ENCODE results near the gene TNFRSF1A.

The TNFRSF1A gene

GRCh38 chr12:6383572-6384498 is 42.0 kb upstream of the TNFRSF1A start, which contains the start of gene LTBR:
LTBR (plus strand) TSS chr12:6384162; CDS start chr12:6384359, 197 bp downstream.
- no peak for DNase-seq (ENCODE audit: low spot score)
- Histone ChIP-seq H3K4me2 (ENCODE audit: insufficient read depth, low read length, poor library complexity, severe bottlenecking) (no peak within 1 kb of the TSS), H4K8ac (ENCODE audit: low read depth, low read length) (peak within 1 kb of the TSS; percentile 92), H2BK15ac (ENCODE audit: low read length) (peak within 1 kb of the TSS; percentile 77), H3K23ac (ENCODE audit: low read depth, low read length, poor library complexity) (peak within 1 kb of the TSS; percentile 85), H2BK5ac (ENCODE audit: low read length) (peak within 1 kb of the TSS; percentile 36), H2AK5ac (ENCODE audit: low read depth, low read length) (peak within 1 kb of the TSS; percentile 81), H3K9me3 (replicated peaks in 1 of 2; ENCODE audit: control insufficient read depth in 2 of 2, insufficient read depth in 1 of 2, low read depth in 1 of 2, low read length in 2 of 2) (no peaks in the 10 kb centered on the region), H3K14ac (ENCODE audit: low read length) (no peak within 1 kb of the TSS), H3K36me3 (replicated peaks in 1 of 2; ENCODE audit: control insufficient read depth in 2 of 2, insufficient read depth in 2 of 2, low read length in 2 of 2) (no peaks in the 10 kb centered on the region), H3K4ac (ENCODE audit: low read length) (peak within 1 kb of the TSS; percentile 70), H3K27ac (replicated peaks; ENCODE audit: low read length) (no peak within 1 kb of the TSS), H3K4me3 (ENCODE audit: low read length in 2 of 2) (peak within 1 kb of the TSS in 1 of 2 donors; percentile 34), H3K9ac (ENCODE audit: low read depth, low read length, poor library complexity) (peak within 1 kb of the TSS; percentile 30), H3K79me1 (ENCODE audit: low read depth, low read length) (no peaks in the 10 kb centered on the region), H4K91ac (ENCODE audit: low read depth, low read length, poor library complexity) (peak within 1 kb of the TSS; percentile 97), H3K18ac (ENCODE audit: low read length) (peak within 1 kb of the TSS; percentile 97), H2BK12ac (ENCODE audit: low read length) (peak within 1 kb of the TSS; percentile 88), H3K27me3 (ENCODE audit: control insufficient read depth in 3 of 3, insufficient read depth in 3 of 3, low read depth in 1 of 3, low read length in 3 of 3) (peaks cover 0 to 19% (median 1%) of the 10 kb centered on the region in 3 experiments), H2AFZ (ENCODE audit: low read length) (peak within 1 kb of the TSS; percentile 66), H2BK120ac (ENCODE audit: low read depth, low read length) (peak within 1 kb of the TSS; percentile 33), H3K4me1 (ENCODE audit: control insufficient read depth in 2 of 2, insufficient read depth in 1 of 2, low read depth in 1 of 2, low read length in 2 of 2) (peaks cover 4 to 7% of the 10 kb centered on the region in 2 donors)
- no CpG with 5 or more reads among the region's 62 CpGs for WGBS, 2 donors (ENCODE audit: extremely low coverage in 2 of 2, insufficient read length in 2 of 2, insufficient replicate concordance in 1 of 2)

GRCh38 chr12:6382982-6383381 is 41.1 kb upstream of the TNFRSF1A start:
- no peak overlapping the region for H4K91ac ChIP-seq (ENCODE audit: low read depth, low read length, poor library complexity)
- H3K9me3 ChIP-seq (replicated peaks in 1 of 2; ENCODE audit: control insufficient read depth in 2 of 2, insufficient read depth in 1 of 2, low read depth in 1 of 2, low read length in 2 of 2): no peaks in the 10 kb centered on the region
- H3K4me3 ChIP-seq (ENCODE audit: low read length in 2 of 2): peak overlapping the region in 1 of 2 donors; percentile 6
- no peak overlapping the region for H3K14ac ChIP-seq (ENCODE audit: low read length)
- peak overlapping the region; percentile 66 for H2AFZ ChIP-seq (ENCODE audit: low read length)
- no peak overlapping the region for H3K27ac ChIP-seq (replicated peaks; ENCODE audit: low read length)
- H3K4ac ChIP-seq (ENCODE audit: low read length): no peak overlapping the region
- peak overlapping the region; percentile 46 for H2BK12ac ChIP-seq (ENCODE audit: low read length)
- peaks cover 0 to 15% (median 1%) of the 10 kb centered on the region in 3 experiments for H3K27me3 ChIP-seq (ENCODE audit: control insufficient read depth in 3 of 3, insufficient read depth in 3 of 3, low read depth in 1 of 3, low read length in 3 of 3)
- peak overlapping the region; percentile 36 for H2BK120ac ChIP-seq (ENCODE audit: low read depth, low read length)
- H3K18ac ChIP-seq (ENCODE audit: low read length): peak overlapping the region; percentile 0
- H3K9ac ChIP-seq (ENCODE audit: low read depth, low read length, poor library complexity): no peak overlapping the region
- peaks cover 4 to 7% of the 10 kb centered on the region in 2 donors for H3K4me1 ChIP-seq (ENCODE audit: control insufficient read depth in 2 of 2, insufficient read depth in 1 of 2, low read depth in 1 of 2, low read length in 2 of 2)
- no peak overlapping the region for H3K4me2 ChIP-seq (ENCODE audit: insufficient read depth, low read length, poor library complexity, severe bottlenecking)
- peak overlapping the region; percentile 9 for H2AK5ac ChIP-seq (ENCODE audit: low read depth, low read length)
- no peak overlapping the region for H4K8ac ChIP-seq (ENCODE audit: low read depth, low read length)
- H3K36me3 ChIP-seq (replicated peaks in 1 of 2; ENCODE audit: control insufficient read depth in 2 of 2, insufficient read depth in 2 of 2, low read length in 2 of 2): no peaks in the 10 kb centered on the region
- no peak for DNase-seq (ENCODE audit: low spot score)
- no peak overlapping the region for H3K23ac ChIP-seq (ENCODE audit: low read depth, low read length, poor library complexity)
- WGBS, 2 donors (ENCODE audit: extremely low coverage in 2 of 2, insufficient read length in 2 of 2, insufficient replicate concordance in 1 of 2): no CpG with 5 or more reads among the region's 6 CpGs
- no peaks in the 10 kb centered on the region for H3K79me1 ChIP-seq (ENCODE audit: low read depth, low read length)
- H2BK15ac ChIP-seq (ENCODE audit: low read length): no peak overlapping the region
- H2BK5ac ChIP-seq (ENCODE audit: low read length): no peak overlapping the region

- H3K27me3 ChIP-seq (ENCODE audit: control insufficient read depth in 3 of 3, insufficient read depth in 3 of 3, low read depth in 1 of 3, low read length in 3 of 3): peaks cover 0 to 10% (median 1%) of the 10 kb centered on the region in 3 experiments
- H4K91ac ChIP-seq (ENCODE audit: low read depth, low read length, poor library complexity): no peak overlapping the region
- H2BK12ac ChIP-seq (ENCODE audit: low read length): peak overlapping the region; percentile 46
- peak overlapping the region; percentile 36 for H2BK120ac ChIP-seq (ENCODE audit: low read depth, low read length)
- no peaks in the 10 kb centered on the region for H3K9me3 ChIP-seq (replicated peaks in 1 of 2; ENCODE audit: control insufficient read depth in 2 of 2, insufficient read depth in 1 of 2, low read depth in 1 of 2, low read length in 2 of 2)
- H2AFZ ChIP-seq (ENCODE audit: low read length): no peak overlapping the region
- H4K8ac ChIP-seq (ENCODE audit: low read depth, low read length): no peak overlapping the region
- no peaks in the 10 kb centered on the region for H3K79me1 ChIP-seq (ENCODE audit: low read depth, low read length)
- no peak for DNase-seq (ENCODE audit: low spot score)
- H3K4me2 ChIP-seq (ENCODE audit: insufficient read depth, low read length, poor library complexity, severe bottlenecking): no peak overlapping the region
- H3K9ac ChIP-seq (ENCODE audit: low read depth, low read length, poor library complexity): no peak overlapping the region
- no peak overlapping the region for H2BK15ac ChIP-seq (ENCODE audit: low read length)
- no peak overlapping the region for H3K27ac ChIP-seq (replicated peaks; ENCODE audit: low read length)
- no peaks in the 10 kb centered on the region for H3K36me3 ChIP-seq (replicated peaks in 1 of 2; ENCODE audit: control insufficient read depth in 2 of 2, insufficient read depth in 2 of 2, low read length in 2 of 2)
- no peak overlapping the region for H3K4me3 ChIP-seq (ENCODE audit: low read length in 2 of 2)
- H2BK5ac ChIP-seq (ENCODE audit: low read length): no peak overlapping the region
- no peak overlapping the region for H3K4ac ChIP-seq (ENCODE audit: low read length)
- H3K4me1 ChIP-seq (ENCODE audit: control insufficient read depth in 2 of 2, insufficient read depth in 1 of 2, low read depth in 1 of 2, low read length in 2 of 2): peaks cover 7 to 11% of the 10 kb centered on the region in 2 donors
- peak overlapping the region; percentile 9 for H2AK5ac ChIP-seq (ENCODE audit: low read depth, low read length)
- peak overlapping the region; percentile 12 for H3K18ac ChIP-seq (ENCODE audit: low read length)
- no peak overlapping the region for H3K14ac ChIP-seq (ENCODE audit: low read length)
- no peak overlapping the region for H3K23ac ChIP-seq (ENCODE audit: low read depth, low read length, poor library complexity)
- no CpG with 5 or more reads among the region's 7 CpGs for WGBS, 2 donors (ENCODE audit: extremely low coverage in 2 of 2, insufficient read length in 2 of 2, insufficient replicate concordance in 1 of 2)
These were observed 40.5 kb upstream of the TNFRSF1A start for GRCh38 chr12:6382371-6382770.
